Dermis microvascular lymphatic vessel endothelial cell (primary cell): ENCODE results near the gene GALNT18. TPM values are rescaled to one million over a fixed set of nuclear protein-coding genes. Genes with fewer than 3 reads are reported as not detected.
A peak's percentile ranks its signal among the peaks of the same experiment; 100 is the strongest.

Experiments used
- DNase-seq, 2 donors: peaks; one replicate each; pipeline versions ENCODE4 v3.0.0 to v3.0.0-alpha.2; 2010; ENCODE audit warnings: low read depth in 2 of 2
- total RNA-seq: library from RNA; depleted of rRNA; stranded (reverse); fragments of >200 nt; gene quantifications from 2 replicates; pipeline ENCODE4 v1.2.1, GENCODE V29; 2014

GALNT18 gene
- total RNA-seq, 1 donor from 2014 or later: 81.3 TPM

- no peak for DNase-seq
Measured at GRCh38 chr11:11281626-11282025, 340.2 kb downstream of the GALNT18 start.

- DNase-seq: no peak
Measured at GRCh38 chr11:11280826-11281225, 341.0 kb downstream of the GALNT18 start.

GRCh38 chr11:11279956-11280689, 341.7 kb downstream of the GALNT18 start:
- peak in 1 of 2 donors; percentile 83 for DNase-seq

GRCh38 chr11:11272254-11272653, 349.6 kb downstream of the GALNT18 start:
- no peak for DNase-seq

- no peak for DNase-seq
Measured at GRCh38 chr11:11270236-11270775, 351.5 kb downstream of the GALNT18 start.

- no peak for DNase-seq
Measured at GRCh38 chr11:11268706-11269105, 353.1 kb downstream of the GALNT18 start.

GRCh38 chr11:11268119-11268518, 353.7 kb downstream of the GALNT18 start:
- no peak for DNase-seq

- DNase-seq: no peak
Measured at GRCh38 chr11:11267312-11267711, 354.5 kb downstream of the GALNT18 start.

GRCh38 chr11:11265994-11266606, 355.7 kb downstream of the GALNT18 start:
- DNase-seq: peak in 1 of 2 donors; percentile 25

GRCh38 chr11:11265320-11265719, 356.5 kb downstream of the GALNT18 start:
- DNase-seq: no peak

GRCh38 chr11:11263238-11264005, 358.4 kb downstream of the GALNT18 start:
- DNase-seq: peak in 1 of 2 donors; percentile 16

GRCh38 chr11:11262171-11262920, 359.5 kb downstream of the GALNT18 start:
- no peak for DNase-seq

GRCh38 chr11:11261629-11262028, 360.2 kb downstream of the GALNT18 start:
- DNase-seq: no peak

- no peak for DNase-seq
Measured at GRCh38 chr11:11260903-11261302, 360.9 kb downstream of the GALNT18 start.

- DNase-seq: no peak
Measured at GRCh38 chr11:11253995-11254394, 367.8 kb downstream of the GALNT18 start.

- DNase-seq: no peak
Measured at GRCh38 chr11:11253497-11253896, 368.3 kb downstream of the GALNT18 start.

GRCh38 chr11:11252403-11252802, 369.4 kb downstream of the GALNT18 start:
- DNase-seq: no peak

- DNase-seq: no peak
Measured at GRCh38 chr11:11251394-11251970, 370.3 kb downstream of the GALNT18 start.

- no peak for DNase-seq
Measured at GRCh38 chr11:11250470-11250869, 371.3 kb downstream of the GALNT18 start.

- DNase-seq: no peak
Measured at GRCh38 chr11:11247576-11247975, 374.2 kb downstream of the GALNT18 start.

GRCh38 chr11:11247086-11247485, 374.7 kb downstream of the GALNT18 start:
- no peak for DNase-seq
